Stimulated activated CD8-positive, alpha-beta memory T cell treated with anti-CD3 and anti-CD28 coated beads, Interleukin-4, amount 100 ng/mL, for 48 hours (primary cell): ENCODE data around the gene CAPN8.

Experiments
- DNase-seq: peaks from one replicate; pipeline ENCODE4 v3.0.0-alpha.2; 2020

The CAPN8 gene

GRCh38 chr1:223665592-223666312 is at the start of gene CAPN8:
TSS of gene CAPN8 (minus strand) at chr1:223665701. CDS start at chr1:223665646, 55 bp downstream.
- DNase-seq, result no peak

DNA sequence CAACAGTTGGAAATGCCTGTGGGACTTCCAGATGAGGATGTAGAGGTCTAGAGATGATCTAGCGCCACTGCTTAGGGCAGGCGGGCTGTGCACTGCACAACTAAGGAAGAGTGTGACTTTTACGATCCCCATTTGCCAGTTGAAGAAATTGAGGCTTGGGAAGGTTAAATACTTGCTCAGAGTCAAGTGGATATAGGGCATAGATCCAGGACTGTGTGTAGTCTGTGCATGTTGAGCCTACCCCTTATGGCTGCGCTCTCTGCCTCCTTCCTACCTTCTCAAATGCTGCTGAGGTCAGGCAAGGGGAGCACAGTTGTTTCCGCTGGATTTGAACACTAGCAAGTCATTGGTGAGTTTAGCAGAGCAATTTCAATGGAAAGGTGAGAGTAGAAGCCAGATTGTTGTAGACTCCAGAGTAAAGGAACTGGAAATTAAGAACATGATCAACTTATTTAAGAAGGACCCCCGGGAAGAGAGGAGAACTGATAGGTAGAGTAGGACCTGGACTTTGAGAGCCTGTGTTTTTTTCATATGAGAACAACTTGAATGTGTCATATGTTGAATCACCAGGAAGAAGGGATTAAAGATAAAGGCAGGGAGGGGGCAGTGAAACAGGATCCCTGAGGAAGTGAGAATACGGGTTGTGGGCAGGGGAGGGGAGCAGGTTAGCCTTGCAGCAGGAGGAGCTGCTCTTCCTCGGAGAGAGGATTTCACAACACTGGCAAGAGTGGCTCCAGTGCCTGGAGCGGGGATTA is 49.5 kb upstream of the CAPN8 start:
- no peak for DNase-seq

- no peak for DNase-seq
Observed at GRCh38 chr1:223714421-223714724, 48.9 kb upstream of the CAPN8 start.

GRCh38 chr1:223713546-223714420 is 48.3 kb upstream of the CAPN8 start:
- peak; percentile 35 for DNase-seq

DNA sequence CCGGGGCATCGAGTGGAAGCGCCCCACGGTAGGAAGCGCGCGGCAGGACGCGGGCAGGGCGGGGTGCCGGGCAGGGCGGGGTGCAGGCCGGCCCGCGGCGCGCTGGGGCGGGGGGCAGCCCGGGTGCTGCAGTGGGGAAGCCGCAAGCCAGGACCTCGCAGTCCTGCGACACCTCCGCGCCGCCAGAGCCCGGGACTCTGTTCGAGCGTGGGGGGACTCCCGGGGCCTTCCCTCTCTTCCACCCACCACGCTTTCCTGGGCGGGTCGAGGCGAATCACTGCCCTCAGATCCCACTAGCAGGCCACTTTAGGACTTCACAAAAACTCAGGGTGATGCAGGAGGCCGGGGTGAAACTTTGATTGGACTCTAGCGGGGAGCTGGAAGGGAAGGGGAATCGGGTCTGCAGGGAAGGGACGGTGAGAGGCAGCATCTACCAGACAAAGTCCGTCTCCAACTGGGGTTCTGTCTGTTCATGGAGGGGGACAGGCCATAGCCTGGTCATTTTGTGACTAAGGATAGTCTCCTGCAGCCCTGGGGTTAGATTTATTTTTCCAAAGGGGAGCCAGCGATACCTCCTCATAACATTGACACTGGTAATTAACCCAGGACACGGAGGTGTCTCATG is 47.5 kb upstream of the CAPN8 start:
- peak; percentile 65 for DNase-seq

DNA sequence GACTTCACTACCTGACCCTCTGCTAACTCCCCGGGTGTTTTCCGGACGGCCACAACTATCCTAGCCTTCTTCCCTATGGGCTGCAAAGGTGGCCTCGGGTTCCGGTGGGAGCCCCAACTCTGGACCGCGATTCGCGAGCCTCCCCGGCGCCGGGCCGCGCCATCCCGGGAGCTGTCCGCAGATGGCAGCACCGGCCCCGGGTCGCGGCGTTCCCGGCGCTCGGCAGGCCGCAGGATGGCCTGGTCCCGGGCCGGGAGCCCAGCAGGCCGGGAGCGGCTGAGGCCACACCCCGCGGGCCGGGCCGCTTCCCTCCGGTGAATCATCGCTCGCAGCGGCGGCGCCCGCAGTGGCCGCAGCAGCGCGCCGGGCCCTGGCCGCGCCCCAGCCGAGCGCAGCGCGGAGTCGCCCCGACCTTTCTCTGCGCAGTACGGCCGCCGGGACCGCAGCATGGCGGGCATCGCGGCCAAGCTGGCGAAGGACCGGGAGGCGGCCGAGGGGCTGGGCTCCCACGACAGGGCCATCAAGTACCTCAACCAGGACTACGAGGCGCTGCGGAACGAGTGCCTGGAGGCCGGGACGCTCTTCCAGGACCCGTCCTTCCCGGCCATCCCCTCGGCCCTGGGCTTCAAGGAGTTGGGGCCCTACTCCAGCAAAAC is 46.8 kb upstream of the CAPN8 start, which contains the start of gene CAPN2:
TSS of gene CAPN2 (plus strand) at position 346 of the 656 bp plus-strand sequence. CDS start at position 448, 102 bp downstream.
- peak; percentile 68 for DNase-seq

DNA sequence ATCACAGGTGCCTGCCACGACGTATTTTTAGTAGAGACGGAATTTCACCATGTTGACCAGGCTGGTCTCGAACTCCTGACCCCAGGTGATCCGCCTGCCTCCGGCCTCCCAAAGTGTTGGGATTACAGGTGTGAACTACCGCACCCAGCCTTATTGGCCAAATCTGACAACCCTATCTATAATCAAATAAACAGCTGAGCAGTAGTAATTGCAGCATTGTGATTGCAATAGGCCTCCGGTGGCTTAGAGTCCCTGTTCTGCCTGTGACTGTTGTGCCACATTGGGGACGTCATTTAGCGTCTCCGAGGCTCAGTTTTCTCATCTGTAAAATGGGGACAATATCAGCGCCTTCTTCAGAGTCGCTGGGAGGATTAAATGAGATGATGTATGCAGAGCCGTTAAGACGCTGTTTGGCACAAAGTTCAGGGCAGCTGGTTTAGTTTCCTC is 46.3 kb upstream of the CAPN8 start:
- DNase-seq, result no peak

GRCh38 chr1:223711173-223711572 is 45.7 kb upstream of the CAPN8 start:
- DNase-seq, result no peak

- no peak for DNase-seq
Observed at GRCh38 chr1:223710179-223711133, 45.0 kb upstream of the CAPN8 start.

GRCh38 chr1:223709598-223709997 is 44.1 kb upstream of the CAPN8 start:
- no peak for DNase-seq

DNA sequence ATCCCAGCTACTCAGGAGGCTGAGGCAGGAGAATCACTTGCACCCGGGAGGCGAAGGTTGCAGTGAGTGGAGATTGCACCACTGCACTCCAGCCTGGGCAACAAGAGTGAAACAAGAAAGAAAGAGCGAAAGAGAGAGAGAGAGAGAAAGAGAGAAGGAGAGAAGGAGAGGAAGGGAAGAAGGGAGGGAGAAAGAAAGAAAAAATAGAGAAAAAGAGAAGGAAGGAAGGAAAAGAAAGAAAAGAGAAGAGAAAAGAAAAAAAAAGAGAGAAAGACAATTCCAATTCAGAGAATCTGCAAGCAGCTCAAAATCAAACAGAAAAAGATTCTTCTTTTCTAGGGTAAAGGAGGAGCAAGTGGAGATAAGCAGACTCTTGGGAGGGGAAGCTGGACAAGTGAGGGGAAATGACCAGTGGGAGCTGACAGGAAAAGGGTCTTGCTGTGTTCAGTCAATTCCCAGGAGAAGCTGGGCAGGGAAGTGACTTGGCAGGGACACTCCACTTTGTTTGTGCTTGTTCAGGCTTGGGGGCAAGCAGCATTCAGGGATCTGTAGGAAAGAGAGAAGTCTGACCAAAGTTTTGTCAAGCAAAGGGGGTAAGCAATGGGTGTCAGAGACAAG is 43.3 kb upstream of the CAPN8 start:
- no peak for DNase-seq

DNA sequence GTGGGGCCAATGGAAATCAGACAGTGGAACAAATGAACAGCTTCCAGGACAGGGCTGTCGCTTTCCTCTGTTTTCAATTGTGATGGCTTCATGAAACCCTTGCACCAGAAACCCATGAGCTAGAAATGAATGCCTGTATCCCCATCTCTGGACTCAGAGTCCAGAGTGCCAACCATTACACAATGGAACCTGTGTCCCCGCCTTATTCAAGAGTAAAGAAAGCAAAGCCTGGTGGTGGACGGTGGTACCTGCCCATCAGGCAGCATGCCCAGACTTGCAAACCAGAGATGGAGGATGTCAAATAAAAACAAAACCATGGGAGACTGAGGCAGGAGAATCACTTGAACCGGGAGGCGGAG is 42.5 kb upstream of the CAPN8 start:
- DNase-seq, result no peak

- no peak for DNase-seq
Observed at GRCh38 chr1:223707256-223708000, 41.9 kb upstream of the CAPN8 start.

- DNase-seq, result no peak
Observed at GRCh38 chr1:223706077-223706973, 40.8 kb upstream of the CAPN8 start.

DNA sequence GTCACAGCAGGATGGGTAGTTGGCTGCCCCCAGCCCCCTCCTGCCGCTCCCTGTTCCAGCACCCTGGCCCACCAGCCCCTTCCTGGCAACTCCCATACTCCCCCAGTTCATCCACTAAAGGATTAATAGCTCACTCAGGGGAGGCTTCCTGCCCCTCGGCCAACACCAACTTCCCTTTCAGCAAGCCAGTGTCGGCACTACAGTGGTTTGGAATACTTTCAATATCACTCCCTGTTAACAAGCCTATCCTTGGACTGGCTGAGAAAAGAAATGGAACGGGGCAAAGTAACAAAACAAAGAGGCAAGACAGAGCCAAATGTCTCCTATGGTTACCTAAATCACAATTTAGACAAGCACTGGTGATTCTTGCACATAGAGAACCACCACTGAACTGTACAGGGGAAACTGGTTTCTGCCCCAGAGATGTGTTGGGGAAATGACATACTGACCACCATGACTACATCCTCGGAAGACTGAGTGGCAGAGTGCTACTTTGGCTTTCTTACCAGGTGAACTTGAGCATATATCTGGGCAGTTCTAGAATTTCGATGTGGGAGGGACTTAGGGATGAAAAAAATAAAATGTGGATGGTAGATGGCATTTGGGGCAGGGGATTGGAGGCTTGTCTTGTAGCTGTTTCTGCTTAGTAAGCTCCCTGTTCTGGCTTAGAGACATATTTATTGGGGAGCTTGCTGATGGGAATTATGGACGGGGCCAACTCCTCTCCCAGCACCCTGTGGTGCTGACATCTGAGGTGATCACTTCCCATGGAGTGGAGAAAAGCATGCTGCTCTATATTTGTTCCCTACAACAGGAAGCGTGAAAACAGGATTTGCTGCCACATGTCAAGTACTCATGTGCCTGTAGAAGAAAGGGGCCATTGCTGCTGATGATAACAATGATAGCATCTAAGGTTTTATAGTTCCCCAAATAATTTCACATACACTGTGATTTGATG is 39.7 kb upstream of the CAPN8 start:
- no peak for DNase-seq

DNA sequence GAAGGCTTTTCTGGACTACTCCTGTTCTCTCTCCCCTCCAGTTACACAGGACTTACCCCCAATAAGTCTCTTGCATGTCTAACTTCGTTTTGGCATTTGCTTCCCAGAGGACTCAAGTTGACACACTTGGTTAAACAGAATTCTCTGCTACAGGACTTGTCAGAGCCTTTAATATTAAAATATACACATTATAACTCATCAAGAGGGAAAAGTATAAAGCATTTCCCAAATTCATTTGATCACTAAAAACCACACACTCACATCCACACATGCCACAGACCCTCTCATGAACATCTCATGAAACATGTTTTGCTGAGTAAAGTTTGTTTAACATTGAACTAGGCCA is 38.1 kb upstream of the CAPN8 start:
- DNase-seq, result no peak

DNA sequence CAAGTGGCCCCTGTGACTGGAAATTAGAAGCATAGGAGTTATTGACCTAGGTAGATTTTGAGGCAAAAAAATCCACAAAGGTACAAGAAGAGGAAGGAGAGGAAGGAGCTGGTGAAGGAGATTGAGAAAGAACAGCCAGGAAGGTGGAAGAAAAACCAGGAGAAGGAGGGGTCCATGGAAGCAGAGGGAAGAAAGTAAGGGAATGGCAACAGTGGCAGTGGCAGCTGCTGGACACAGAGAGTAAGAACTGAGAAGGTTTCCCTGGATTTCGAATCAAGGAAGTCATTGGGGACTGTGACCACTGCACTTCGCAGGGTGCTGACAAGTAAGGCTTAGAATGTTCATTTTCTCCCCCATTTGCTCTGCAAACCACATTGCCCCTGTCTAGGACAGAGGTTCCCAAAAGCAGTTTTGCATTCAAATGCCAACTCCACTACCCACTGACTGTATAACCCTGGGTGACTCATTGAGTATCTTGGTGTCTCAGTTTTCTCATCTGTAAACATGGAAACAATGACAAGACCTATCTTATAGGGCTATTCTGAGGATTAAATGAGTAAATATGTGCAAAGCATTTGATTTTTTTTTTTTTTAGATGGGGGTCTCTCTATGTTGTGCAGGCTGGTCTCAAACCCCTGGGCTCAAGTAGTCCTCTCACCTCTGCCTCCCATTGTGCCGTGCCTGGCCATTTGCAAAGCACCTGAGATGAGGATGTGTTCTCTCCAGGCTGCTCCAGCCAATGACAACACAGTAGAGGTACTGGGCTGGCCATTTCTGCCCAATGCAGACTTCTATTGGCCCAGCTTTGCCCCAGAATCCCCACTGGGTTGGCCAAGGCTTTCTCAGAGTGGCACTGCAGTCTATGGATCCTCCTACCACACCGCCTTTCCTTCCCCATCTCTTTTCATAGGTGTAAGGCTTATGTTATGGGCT is 37.5 kb upstream of the CAPN8 start:
- DNase-seq, result peak; percentile 46
